ENCODE measurements around the gene OR52N1.
A peak's percentile ranks its signal among the peaks of the same experiment; 100 is the strongest.

The OR52N1 gene

GRCh38 chr11:5791165-5791564 is at the start of gene OR52N1:
Gene OR52N1 (minus strand): TSS chr11:5791265. CDS start chr11:5788816, 2,449 bp downstream.
- no peak for DNase-seq (ENCODE audit: low read depth)
- no peak within 1 kb of the TSS for H3K4me3 ChIP-seq (ENCODE audit: low read depth, low read length)
- TF ChIP-seq CTCF (conservative IDR thresholded peaks at IDR 0.05; ENCODE audit: low read depth, low read length), result no peak

GRCh38 chr11:5837695-5838094 is 46.6 kb upstream of the OR52N1 start:
- no peak overlapping the region for H3K4me3 ChIP-seq (ENCODE audit: low read depth, low read length)
- no peak for DNase-seq (ENCODE audit: low read depth)
- no peak for TF ChIP-seq CTCF (conservative IDR thresholded peaks at IDR 0.05; ENCODE audit: low read depth, low read length)

- TF ChIP-seq CTCF (conservative IDR thresholded peaks at IDR 0.05; ENCODE audit: low read depth, low read length), result no peak
- no peak overlapping the region for H3K4me3 ChIP-seq (ENCODE audit: low read depth, low read length)
- DNase-seq (ENCODE audit: low read depth), result no peak
These were observed 42.4 kb upstream of the OR52N1 start for GRCh38 chr11:5833446-5833845.

GRCh38 chr11:5831196-5831829 is 40.2 kb upstream of the OR52N1 start:
- TF ChIP-seq CTCF (conservative IDR thresholded peaks at IDR 0.05; ENCODE audit: low read depth, low read length), result no peak
- no peak for DNase-seq (ENCODE audit: low read depth)
- no peak overlapping the region for H3K4me3 ChIP-seq (ENCODE audit: low read depth, low read length)

GRCh38 chr11:5818245-5818886 is 27.3 kb upstream of the OR52N1 start:
- H3K4me3 ChIP-seq (ENCODE audit: low read depth, low read length), result no peak overlapping the region
- TF ChIP-seq CTCF (conservative IDR thresholded peaks at IDR 0.05; ENCODE audit: low read depth, low read length), result no peak
- peak; percentile 5 for DNase-seq (ENCODE audit: low read depth)

- no peak for TF ChIP-seq CTCF (conservative IDR thresholded peaks at IDR 0.05; ENCODE audit: low read depth, low read length)
- H3K4me3 ChIP-seq (ENCODE audit: low read depth, low read length), result no peak overlapping the region
- no peak for DNase-seq (ENCODE audit: low read depth)
These were observed 24.5 kb upstream of the OR52N1 start for GRCh38 chr11:5815534-5815933.

Measured in choroid plexus epithelial cell (primary cell).